Putamen (tissue), 1 donor: ENCODE measurements around the gene TMEM178A.
A peak's percentile ranks its signal among the peaks of the same experiment; 100 is the strongest.
"Not testable (repeated sequence)": the region's sequence is repeated elsewhere in the genome, so short reads cannot be mapped to it uniquely, and the experiment has no call there.

Experiments
- DNase-seq: peaks from one replicate; pipeline ENCODE4 v3.0.0-alpha.2; 2016; ENCODE audit warnings: low spot score

The TMEM178A gene

DNA sequence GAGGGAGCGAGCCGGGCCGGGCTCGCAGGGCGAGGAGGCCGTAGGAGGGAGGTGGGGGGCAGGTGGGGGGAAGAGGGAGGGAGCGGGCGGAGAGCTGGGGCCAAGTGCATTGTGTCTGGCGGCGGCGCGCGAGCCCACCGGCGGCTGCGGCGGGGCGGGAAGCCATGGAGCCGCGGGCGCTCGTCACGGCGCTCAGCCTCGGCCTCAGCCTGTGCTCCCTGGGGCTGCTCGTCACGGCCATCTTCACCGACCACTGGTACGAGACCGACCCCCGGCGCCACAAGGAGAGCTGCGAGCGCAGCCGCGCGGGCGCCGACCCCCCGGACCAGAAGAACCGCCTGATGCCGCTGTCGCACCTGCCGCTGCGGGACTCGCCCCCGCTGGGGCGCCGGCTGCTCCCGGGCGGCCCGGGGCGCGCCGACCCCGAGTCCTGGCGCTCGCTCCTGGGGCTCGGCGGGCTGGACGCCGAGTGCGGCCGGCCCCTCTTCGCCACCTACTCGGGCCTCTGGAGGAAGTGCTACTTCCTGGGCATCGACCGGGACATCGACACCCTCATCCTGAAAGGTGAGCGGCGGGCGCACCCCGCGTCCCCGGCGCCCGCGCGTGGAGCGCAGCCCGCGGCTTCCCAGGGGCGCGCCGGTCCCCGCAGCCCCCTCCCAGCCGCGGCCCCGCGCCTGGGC lies at the start of gene TMEM178A:
TMEM178A (plus strand) TSS at position 107 of the 680 bp plus-strand sequence; CDS start at position 165, 58 bp downstream.
- DNase-seq: no peak

DNA sequence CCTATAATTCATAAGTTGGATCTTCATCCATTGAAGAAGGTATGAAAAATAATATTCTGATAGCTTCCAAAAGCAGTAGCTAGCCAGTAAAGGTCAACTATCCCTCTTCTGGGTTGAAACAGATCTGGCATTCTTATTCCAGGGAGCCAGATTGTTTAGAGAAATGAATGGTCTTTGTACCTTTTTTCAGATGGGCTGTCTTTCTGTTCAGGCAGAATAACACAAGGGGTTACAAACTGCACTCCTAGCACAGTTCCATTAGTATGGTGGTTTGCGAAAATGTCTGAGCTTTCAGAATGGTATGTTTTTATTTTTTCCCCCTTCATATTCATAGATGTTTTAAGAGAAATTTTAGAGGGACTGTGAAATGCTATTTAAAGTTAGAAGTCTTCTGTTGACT lies 47.5 kb upstream of the TMEM178A start:
- no peak for DNase-seq

DNA sequence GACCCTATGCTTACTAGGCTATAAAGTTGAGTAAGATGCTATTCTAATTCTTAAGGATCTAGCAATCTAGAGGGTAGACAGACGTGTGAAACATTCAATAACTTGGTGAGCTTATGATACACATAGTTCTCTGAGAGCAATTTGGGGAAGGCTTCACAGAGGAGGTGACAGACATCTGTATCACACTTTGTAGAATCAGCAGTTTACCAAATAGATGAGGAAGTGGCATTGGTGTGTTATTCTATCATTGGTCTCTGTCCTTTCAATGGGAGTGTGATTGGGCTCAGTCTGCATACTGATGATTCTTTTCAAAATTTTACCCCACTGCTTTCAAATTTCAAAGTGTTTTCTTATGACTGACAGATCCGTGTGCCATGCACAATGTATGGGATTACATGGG lies 47.0 kb upstream of the TMEM178A start:
- DNase-seq: no peak

DNA sequence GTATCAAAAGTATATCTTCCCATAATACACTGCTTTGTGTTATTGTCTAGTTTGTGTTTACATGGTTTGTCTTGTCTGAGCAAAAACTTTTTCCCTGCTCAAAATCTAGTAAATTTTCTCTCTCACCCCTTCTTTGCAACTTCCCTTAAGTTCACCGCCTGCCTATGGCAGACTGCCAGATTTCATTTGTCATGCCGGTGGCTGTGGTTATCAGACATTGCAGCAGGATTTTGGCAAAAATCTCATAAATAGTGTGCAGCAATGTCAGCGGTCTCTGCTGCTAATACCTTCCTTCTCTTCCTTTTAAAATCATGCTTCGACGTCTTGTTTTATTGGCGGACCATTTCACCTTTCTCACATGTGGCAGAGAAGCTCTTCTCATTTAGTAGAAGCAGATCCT lies 45.6 kb upstream of the TMEM178A start:
- no peak for DNase-seq

DNA sequence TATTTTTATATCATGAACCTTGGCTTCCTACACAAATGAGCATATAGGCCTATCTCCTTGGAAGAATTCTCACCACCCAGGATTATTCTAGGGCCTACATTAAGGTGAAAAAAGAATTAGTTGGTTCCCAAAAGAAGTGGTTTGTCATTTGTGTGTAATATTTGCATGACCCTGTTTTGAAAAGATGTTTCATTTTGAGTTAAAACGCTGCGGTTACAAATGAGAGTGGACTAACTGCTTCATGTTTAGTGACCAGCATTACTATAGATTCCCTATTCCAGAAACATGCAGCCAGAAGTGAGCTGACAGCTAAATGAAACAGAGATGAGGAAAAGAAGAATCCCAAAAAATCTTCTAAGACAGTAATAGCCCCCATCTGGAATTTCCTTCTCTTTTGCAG lies 44.1 kb upstream of the TMEM178A start:
- no peak for DNase-seq

DNA sequence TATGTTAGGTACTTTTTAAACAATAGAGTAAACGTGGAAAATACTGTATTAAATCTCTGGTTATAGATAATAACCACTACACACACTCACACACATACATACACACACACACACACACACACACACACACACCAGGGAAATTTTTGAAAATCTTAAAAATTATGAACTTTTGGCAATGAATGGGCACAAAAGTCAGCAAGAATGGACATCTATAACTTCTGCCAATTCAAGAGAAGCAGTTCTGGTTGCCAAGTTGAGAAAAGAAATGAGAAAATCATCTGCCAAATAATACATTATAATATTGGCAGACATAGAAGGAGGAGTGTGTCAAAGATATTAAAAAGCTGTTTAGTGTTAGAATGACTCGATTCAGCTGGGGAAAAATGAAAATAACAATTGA lies 42.9 kb upstream of the TMEM178A start:
- DNase-seq: no peak

DNA sequence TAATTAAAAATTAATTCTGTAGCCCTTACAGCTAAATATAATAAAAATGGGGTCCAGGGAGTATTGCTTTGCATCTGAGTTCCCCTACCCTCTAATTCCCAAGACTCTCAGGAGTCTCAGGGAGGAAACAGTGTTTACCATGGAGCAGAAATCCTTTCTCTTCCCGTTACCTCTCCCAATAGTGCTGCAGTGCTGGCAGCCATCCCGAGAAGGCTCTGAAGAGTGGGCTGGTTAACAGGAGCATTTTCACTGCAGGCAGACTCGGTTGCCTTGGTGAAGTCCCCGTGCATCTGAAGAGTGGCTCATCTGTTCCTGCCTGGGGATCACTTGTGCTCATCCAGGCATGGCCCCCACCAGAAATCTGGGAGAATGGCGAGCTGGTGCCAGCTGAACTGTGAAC lies 41.8 kb upstream of the TMEM178A start:
- peak; percentile 67 for DNase-seq

DNA sequence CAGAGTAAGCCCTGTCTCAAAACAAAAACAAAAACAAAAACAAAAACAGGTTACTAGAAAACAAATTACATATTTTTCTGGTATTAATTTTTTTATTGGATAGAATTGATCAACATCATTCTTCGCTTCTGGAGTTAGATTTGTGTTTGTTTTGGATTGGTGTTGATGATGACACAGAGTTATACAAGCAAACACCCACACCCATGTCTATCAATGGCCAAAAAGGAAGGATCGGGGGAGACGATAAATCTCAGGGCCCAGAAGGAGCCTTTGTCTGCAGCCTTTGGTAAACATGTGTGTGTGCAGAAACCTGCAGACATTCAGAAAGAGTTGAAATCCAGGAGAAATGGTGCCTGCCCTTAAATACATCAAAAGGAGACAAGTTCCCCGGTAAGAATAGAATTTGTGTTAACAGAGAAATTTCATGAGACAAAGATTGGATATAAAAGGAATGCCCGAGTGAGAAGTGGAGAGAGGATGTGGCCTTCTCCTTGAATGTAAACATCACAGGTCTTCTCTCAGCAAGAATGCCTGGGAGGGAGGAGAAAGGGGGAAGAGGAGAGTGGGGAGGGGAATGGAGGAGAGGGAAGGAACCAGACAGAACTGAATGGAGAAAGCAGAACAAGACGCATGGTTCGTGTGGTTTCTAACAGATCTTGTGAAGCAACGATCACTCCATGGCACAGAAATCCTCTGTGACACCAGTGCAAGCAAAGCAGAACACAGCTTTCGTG lies 40.4 kb upstream of the TMEM178A start:
- DNase-seq: no peak

DNA sequence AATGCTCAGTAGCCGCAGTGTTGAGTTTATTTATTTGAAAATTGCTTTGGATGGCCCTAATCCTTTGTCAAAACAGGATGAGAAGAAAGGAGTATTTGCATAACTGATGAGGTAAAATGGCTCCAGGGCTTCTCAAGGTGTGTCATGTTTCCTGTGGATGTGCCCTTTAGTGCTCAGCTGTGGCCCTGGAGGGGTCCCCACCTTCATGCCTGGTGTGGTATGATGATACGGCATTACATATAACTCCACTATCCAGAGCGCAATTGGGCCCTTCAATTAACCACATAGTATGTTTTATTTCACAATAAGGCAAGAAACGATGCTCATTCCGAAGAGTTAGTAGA lies 39.8 kb upstream of the TMEM178A start:
- no peak for DNase-seq

DNA sequence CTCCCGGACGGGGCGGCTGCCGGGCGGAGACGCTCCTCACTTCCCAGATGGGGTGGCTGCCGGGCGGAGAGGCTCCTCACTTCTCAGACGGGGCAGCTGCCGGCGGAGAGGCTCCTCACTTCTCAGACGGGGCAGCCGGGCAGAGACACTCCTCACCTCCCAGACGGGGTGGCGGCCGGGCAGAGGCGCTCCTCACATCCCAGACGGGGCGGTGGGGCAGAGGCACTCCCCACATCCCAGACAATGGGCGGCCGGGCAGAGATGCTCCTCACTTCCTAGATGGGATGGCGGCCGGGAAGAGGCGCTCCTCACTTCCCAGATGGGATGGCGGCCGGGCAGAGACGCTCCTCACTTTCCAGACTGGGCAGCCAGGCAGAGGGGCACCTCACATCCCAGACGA lies 37.4 kb upstream of the TMEM178A start:
- not testable (repeated sequence) for DNase-seq

DNA sequence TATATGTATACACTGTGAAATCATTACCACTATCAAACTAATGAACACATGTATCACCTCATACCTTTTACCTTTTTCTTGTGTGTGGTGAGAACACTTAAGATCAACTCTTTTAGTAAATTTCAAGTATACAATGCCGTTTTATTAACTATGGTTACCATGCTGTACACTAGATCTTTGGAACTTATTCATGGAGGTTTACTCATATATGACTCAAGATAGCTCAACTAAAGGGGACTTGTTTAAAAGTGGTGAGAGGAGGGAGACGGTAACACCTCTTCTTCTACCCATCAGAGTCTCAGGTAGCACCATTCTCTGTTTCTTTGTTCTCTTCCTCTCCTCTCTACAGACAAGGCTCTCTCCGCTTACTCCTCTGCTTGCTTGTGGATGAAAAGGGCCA lies 36.1 kb upstream of the TMEM178A start:
- no peak for DNase-seq

DNA sequence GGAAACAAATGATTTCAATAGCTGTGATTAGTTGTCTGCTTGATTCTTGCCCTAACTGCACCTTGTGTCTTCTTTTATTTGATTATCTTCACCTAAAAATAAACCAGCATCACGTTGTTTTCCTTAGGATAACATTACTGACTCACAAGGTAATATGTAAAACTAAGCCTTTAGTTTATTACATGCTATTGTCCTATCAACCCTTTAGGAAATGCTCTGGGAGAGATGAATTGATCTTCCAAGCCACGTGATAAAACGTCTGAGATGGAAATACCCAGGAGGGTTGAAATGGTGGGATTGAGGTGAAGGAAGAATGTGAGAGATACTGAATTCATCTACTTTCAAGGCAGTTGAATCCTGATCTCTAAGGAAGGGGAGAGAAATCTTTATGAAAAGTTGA lies 34.5 kb upstream of the TMEM178A start:
- no peak for DNase-seq

DNA sequence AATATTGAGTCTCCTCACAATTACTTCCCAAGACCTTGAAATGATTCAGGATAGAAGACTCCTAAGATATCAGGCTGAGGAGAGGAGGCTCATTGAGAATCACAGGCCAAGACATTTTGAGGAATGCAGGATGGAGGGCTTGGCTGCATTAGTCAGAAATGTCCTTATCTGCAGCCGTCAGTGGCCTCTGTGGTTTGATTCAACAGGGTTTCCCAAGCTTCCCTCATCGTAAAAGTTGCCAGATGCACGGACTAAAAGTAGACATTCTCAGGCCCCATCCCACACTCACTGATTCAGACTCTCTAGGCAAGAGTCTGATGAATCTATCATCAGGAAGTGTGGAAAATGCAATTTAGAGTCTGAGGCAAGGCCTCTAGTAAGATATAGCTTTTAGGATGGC lies 34.0 kb upstream of the TMEM178A start:
- DNase-seq: no peak

DNA sequence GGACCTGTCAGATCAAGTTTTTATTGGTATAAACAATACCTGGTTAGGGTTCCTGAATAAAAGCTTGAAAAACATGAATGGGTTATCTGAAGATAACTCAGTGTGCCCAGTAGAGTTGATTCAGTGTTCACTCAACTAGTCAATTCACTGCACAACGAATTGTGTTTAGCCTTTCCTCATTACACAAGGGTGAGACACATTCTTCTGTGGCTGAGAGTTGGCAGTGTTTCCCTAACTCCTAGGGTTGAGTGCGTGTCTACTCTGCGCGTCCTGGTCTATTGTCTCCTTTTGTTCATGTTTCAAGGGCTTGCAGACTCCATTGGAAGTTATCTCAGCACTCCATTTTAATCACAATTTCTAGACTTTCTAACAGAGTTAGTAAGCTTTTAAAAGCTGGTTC lies 32.8 kb upstream of the TMEM178A start:
- DNase-seq: no peak

DNA sequence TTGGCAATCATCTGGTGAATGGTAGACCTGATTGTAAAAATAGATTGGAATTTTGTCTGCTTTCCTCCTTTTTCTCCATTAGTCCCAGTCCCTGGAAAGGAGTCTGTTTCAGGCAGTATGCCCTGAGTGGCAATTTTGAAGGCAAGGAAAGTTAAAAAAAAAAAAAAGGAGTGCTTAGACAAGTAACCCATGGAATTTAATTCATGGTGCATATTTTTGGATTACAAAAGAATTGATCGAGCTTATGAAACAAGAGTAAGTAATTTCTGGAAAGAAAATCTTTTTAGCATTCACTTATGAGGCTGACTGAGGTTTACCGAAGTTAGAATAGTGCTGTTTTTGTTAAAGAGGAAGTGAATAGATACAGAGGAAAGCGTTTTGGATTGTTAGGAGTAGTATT lies 29.4 kb upstream of the TMEM178A start:
- no peak for DNase-seq

DNA sequence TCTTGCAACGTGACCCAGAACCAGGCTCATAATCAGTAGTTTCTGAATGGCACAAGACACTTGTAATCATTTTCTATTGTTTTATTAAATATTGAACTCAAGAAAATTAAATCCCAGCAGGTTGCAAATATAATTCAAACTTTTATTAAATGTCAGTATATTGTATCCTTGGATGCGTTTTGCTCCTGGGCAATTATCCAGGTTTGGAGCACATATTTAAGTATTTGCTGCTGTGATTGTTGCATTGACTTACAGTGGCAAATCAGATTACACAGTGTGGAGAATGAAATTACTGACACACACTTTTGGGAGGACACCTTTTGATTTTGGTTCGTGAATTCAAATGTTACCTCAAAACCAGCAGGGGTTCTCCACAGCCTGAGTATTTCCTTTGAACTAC lies 27.1 kb upstream of the TMEM178A start:
- no peak for DNase-seq

DNA sequence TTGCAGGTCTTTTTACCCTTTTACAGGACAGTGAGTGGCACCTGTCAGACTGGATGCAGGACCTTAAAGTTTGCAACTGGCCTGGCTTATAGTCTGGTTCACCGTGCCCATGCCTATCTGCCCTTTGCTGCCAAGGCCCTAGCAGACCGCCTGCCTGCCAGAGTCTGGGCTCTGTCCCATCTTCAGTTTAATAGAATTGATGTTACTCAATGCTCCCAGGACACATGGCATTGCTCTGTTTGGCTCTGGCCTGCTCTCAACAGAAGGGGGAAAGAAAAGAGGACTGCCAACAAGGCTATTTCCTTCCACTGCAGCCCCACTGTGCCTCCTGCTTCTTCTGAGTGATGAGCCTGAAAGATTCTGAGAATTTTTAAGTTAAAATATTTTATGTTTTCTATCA lies 25.6 kb upstream of the TMEM178A start:
- DNase-seq: peak; percentile 31

DNA sequence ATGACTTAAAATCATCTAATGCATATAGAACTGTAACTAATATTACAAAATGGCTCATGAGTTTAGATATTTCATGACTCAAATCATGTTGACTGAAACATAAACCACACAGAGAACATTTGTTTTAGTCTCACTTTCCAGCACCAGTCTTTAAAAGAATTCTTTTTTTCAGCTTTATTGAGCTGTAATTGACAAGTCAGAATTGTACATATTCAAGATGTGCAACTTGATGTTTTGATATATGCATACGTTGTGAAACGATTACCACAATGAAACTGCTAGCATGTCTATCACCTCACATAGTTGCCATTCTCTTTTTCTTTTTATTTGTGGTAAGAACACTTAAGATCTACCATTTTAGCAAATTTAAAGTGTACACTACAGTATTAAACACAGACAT lies 25.0 kb upstream of the TMEM178A start:
- no peak for DNase-seq

DNA sequence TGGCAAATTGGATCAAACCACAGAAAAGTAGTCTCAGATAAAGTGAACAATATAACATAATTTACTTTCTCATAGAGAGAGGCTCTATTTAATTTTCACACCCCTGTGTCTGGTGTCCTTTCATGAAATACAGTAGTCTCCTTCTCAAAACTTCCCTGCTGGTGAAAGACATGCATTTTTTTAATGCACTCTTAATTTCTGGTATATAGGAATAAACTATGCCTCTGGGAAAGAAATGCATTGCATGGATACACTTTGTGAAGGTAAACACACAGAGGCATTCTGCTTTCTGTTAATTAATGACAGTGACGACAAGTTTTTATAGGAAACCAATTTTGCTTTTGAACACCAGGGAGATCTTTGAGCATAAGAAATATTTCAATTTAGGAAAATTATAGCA lies 24.1 kb upstream of the TMEM178A start:
- DNase-seq: no peak

DNA sequence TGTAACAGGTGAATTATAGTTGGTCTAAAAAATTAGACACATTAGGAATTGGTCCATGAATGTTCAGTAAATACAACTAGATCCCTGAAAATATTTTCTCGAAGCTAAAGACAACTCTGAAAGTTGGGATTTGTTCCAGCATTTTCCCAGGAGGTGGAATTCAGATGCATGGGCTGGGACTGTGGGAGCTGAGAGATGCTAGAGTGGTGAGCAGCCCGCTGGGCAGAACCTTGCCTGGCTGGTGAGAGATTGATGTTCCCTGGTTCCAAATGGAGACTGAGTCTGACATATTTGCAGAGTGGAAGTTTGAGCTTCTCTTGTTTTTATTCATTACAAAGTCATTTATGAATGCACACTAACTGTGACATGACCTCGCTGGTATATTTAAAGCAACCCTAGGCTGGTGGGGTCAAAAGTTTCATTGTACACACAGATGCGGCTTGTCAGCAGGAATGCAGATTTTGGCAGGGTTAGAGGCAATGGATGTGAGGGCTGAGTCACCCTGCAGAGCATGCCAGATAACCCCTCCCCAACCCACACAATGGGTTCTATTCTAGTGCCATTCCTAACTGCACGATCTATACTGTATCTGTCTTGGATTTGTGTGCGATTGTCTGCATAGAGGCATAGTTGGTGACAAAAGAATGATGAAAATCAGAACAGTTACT lies 23.5 kb upstream of the TMEM178A start:
- DNase-seq: peak; percentile 81

DNA sequence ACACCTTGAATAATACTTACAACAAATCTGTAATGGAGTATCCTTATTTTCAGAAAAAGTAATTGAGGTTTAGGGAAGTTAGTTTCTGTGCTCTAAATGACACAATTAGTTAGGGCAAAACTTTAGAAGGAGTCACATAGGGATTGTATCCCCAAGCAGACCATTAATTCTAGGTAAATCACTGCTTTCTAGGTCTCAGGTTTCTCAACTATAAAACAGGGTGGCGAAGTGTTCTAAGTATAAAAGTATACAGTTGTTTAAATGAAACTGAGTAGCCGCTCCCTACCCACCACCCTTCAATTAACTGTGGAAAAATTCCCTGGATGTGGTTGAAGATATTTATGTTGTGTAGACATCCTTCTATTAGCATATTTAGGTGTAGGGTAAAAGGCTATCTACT lies 19.9 kb upstream of the TMEM178A start:
- no peak for DNase-seq

DNA sequence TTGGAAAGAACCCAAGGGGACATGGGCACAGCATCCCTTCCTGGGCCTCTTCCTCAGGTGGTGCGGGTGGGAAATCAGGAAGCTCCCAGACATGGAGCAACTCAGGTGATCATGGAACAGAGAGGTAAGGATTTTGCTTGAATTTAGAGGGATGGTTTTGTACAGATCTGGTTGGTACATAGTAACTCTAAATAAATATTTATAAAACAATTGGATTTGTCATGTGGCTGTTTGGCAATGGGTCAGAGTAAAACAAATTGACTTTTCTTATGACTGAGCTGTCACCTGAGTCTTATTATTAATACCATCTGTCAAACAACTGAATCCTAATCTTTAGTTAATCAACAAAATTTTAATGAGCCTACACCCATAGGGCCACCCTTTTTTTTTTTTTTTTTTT lies 19.4 kb upstream of the TMEM178A start:
- DNase-seq: no peak

DNA sequence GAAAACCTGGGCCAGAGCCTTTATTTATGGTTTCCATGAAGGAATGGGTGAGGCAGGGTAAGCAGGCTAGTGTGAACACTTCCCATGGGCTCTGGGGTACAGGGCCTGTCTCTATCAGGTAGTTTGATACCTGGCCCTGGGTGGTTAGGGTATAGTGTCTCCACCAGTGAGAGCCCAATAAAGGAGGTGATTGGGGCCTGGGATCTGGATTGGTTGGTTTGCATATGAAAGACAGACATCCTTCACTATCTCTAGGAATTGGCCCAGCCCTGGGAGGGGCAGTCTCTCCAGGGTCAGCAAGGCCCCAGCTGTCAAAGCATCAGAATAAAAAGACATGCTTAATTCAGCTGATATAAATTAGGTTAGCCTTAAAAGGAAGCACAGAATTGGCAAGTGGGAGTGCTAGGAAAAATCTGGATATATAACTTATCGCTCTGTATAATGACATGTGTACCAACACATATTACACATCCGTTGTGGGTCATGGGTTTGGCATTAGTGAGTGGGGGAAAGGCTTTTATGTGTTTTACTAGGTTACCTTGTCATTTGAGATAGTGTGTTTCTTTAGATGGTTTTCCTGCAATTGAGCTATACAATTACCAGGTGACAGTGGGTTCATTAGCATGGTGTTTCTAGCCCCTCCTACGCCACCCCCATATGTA lies 18.5 kb upstream of the TMEM178A start:
- no peak for DNase-seq
